Mesendoderm (in vitro differentiated cells): ENCODE results near the gene SSUH2. TPM values are rescaled to one million over a fixed set of nuclear protein-coding genes. Genes with fewer than 3 reads are reported as not detected.
A peak's percentile ranks its signal among the peaks of the same experiment; 100 is the strongest.
"Not testable (repeated sequence)": the region's sequence is repeated elsewhere in the genome, so short reads cannot be mapped to it uniquely, and the experiment has no call there.

Experiments used
- DNase-seq: peaks from one replicate; pipeline ENCODE4 v3.0.0; 2013
- H2AK5ac ChIP-seq: 2 replicates; pipeline ENCODE4 v1.6.1; 2013; ENCODE audit warnings: low read length, inconsistent platforms
- H2BK120ac ChIP-seq: 2 replicates; pipeline ENCODE4 v1.6.1; 2013; ENCODE audit warnings: low read depth, mild to moderate bottlenecking, low read length, moderate library complexity, mixed read lengths
- H2BK15ac ChIP-seq: replicated peaks from 2 replicates; pipeline ENCODE4 v1.6.1; 2013; ENCODE audit warnings: low read depth, mild to moderate bottlenecking, moderate library complexity
- H2BK5ac ChIP-seq: 2 replicates; pipeline ENCODE4 v1.6.1; 2013; ENCODE audit warnings: low read length, inconsistent platforms
- H3K18ac ChIP-seq: 2 replicates; pipeline ENCODE4 v1.6.1; 2013; ENCODE audit warnings: mild to moderate bottlenecking, low read length, mixed read lengths
- H3K23ac ChIP-seq: one replicate; pipeline ENCODE4 v1.6.1; 2013; ENCODE audit warnings: low read length
- H3K27ac ChIP-seq: 2 replicates; pipeline ENCODE4 v1.5.1; 2013; ENCODE audit warnings: low read depth, mild to moderate bottlenecking, inconsistent platforms, low read length, moderate library complexity
- H3K27me3 ChIP-seq: 2 replicates; pipeline ENCODE4 v1.6.1; 2013; ENCODE audit warnings: low read length, control low read depth, mild to moderate bottlenecking, inconsistent platforms; ENCODE audit not compliant: insufficient read depth, poor library complexity
- H3K36me3 ChIP-seq: 2 replicates; pipeline ENCODE4 v1.6.1; 2013; ENCODE audit warnings: low read length, inconsistent platforms; ENCODE audit not compliant: control insufficient read depth, insufficient read depth
- H3K4ac ChIP-seq: one replicate; pipeline ENCODE4 v1.6.1; 2013; ENCODE audit warnings: low read depth, mild to moderate bottlenecking, low read length, moderate library complexity
- H3K4me1 ChIP-seq: 2 replicates; pipeline ENCODE4 v1.6.1; 2013; ENCODE audit warnings: low read depth, low read length, inconsistent platforms; ENCODE audit not compliant: control insufficient read depth
- H3K4me2 ChIP-seq: 2 replicates; pipeline ENCODE4 v1.6.1; 2013; ENCODE audit warnings: low read length
- H3K4me3 ChIP-seq: 2 replicates; pipeline ENCODE4 v1.5.1; 2013; ENCODE audit warnings: mild to moderate bottlenecking, low read length
- H3K56ac ChIP-seq: one replicate; pipeline ENCODE4 v1.6.1; 2013; ENCODE audit warnings: low read length
- H3K79me1 ChIP-seq: 2 replicates; pipeline ENCODE4 v1.6.1; 2013; ENCODE audit warnings: low read length, inconsistent platforms
- H3K79me2 ChIP-seq: 2 replicates; pipeline ENCODE4 v1.6.1; 2013; ENCODE audit warnings: mild to moderate bottlenecking, low read length; ENCODE audit not compliant: control insufficient read depth, insufficient read depth
- H3K9ac ChIP-seq: 2 replicates; pipeline ENCODE4 v1.6.1; 2013; ENCODE audit warnings: low read length, inconsistent platforms
- H4K5ac ChIP-seq: one replicate; pipeline ENCODE4 v1.6.1; 2013; ENCODE audit warnings: low read length
- H4K8ac ChIP-seq: one replicate; pipeline ENCODE4 v1.6.1; 2013; ENCODE audit warnings: low read depth, mild to moderate bottlenecking, control low read depth, low read length, moderate library complexity
- WGBS: extraction: QIAGEN DNeasy Blood & Tissue Kit; methylation state at CpG from one replicate; pipeline ENCODE4 v1.1.7; 2013; ENCODE audit warnings: low lambda C conversion rate, missing lambda C conversion rate; ENCODE audit not compliant: insufficient coverage; ENCODE audit errors: extremely low coverage; 5-methylcytosine and 5-hydroxymethylcytosine counted together
- polyA plus RNA-seq, 2 experiments: library from polyadenylated mRNA; stranded (reverse); fragments of 200-250 nt; gene quantifications; one replicate each; pipeline ENCODE4 v1.2.3, GENCODE V29; 2013

SSUH2 gene
- 0.25 TPM for polyA plus RNA-seq (2013, experiment 1 of 2)
- polyA plus RNA-seq (2013, experiment 2 of 2), result 0.25 TPM

GRCh38 chr3:8644748-8645390, at the start of gene SSUH2:
Gene SSUH2, minus strand, starts transcription at chr3:8644798. Its CDS starts 40 bp downstream, at chr3:8644758.
- WGBS, result no CpG with 5 or more reads among the region's 8 CpGs
- DNase-seq, result no peak
- Histone ChIP-seq H3K4me1 (no peaks in the 10 kb centered on the region), H2BK120ac (no peak within 1 kb of the TSS), H3K4me3 (no peak within 1 kb of the TSS), H3K23ac (no peak within 1 kb of the TSS), H3K36me3 (no peaks in the 10 kb centered on the region), H3K4me2 (no peak within 1 kb of the TSS), H4K5ac (no peak within 1 kb of the TSS), H2BK5ac (no peak within 1 kb of the TSS), H2BK15ac (no peak within 1 kb of the TSS), H3K27me3 (no peaks in the 10 kb centered on the region), H3K9ac (no peak within 1 kb of the TSS), H3K79me2 (no peaks in the 10 kb centered on the region), H3K56ac (no peak within 1 kb of the TSS), H3K79me1 (no peaks in the 10 kb centered on the region), H3K18ac (no peak within 1 kb of the TSS), H4K8ac (no peak within 1 kb of the TSS), H3K4ac (no peak within 1 kb of the TSS), H3K27ac (no peak within 1 kb of the TSS), H2AK5ac (no peak within 1 kb of the TSS)

- H3K4me1 ChIP-seq, H3K56ac ChIP-seq, H3K27me3 ChIP-seq, H2BK15ac ChIP-seq, H2AK5ac ChIP-seq, H3K4me2 ChIP-seq, DNase-seq, H3K79me1 ChIP-seq, H3K36me3 ChIP-seq, H3K79me2 ChIP-seq, H3K4me3 ChIP-seq, H3K4ac ChIP-seq, H4K5ac ChIP-seq, H3K23ac ChIP-seq, H3K18ac ChIP-seq, H3K27ac ChIP-seq, H3K9ac ChIP-seq, H2BK120ac ChIP-seq, H4K8ac ChIP-seq, H2BK5ac ChIP-seq: not testable (repeated sequence)
- no CpG with 5 or more reads among the region's 9 CpGs for WGBS
These were observed 46.7 kb upstream of the SSUH2 start for GRCh38 chr3:8691295-8691694.

- not testable (repeated sequence) for H3K4ac ChIP-seq, H2AK5ac ChIP-seq, DNase-seq, H3K4me1 ChIP-seq, H3K56ac ChIP-seq, H3K79me2 ChIP-seq, H3K27me3 ChIP-seq, H4K5ac ChIP-seq, H2BK5ac ChIP-seq, H2BK120ac ChIP-seq, H3K4me2 ChIP-seq, H3K27ac ChIP-seq, H3K4me3 ChIP-seq, H3K36me3 ChIP-seq, H3K9ac ChIP-seq, H2BK15ac ChIP-seq, H3K79me1 ChIP-seq, H3K23ac ChIP-seq, H4K8ac ChIP-seq, H3K18ac ChIP-seq
- WGBS, result no CpG with 5 or more reads among the region's 6 CpGs
These were observed 40.4 kb upstream of the SSUH2 start for GRCh38 chr3:8684992-8685391.

GRCh38 chr3:8682850-8683574, 38.4 kb upstream of the SSUH2 start:
- H3K4ac ChIP-seq, H3K79me1 ChIP-seq, H3K4me2 ChIP-seq, H4K5ac ChIP-seq, H3K9ac ChIP-seq, H3K18ac ChIP-seq, H2BK120ac ChIP-seq, H3K56ac ChIP-seq, H4K8ac ChIP-seq, H3K27ac ChIP-seq, H3K23ac ChIP-seq, H2BK5ac ChIP-seq, H2BK15ac ChIP-seq, H3K79me2 ChIP-seq, H3K27me3 ChIP-seq, H2AK5ac ChIP-seq, H3K36me3 ChIP-seq, H3K4me3 ChIP-seq, H3K4me1 ChIP-seq: not testable (repeated sequence)
- no CpG with 5 or more reads among the region's 19 CpGs for WGBS
- DNase-seq, result peak; percentile 49

- H3K27ac ChIP-seq, result not testable (repeated sequence)
These were observed 37.4 kb upstream of the SSUH2 start for GRCh38 chr3:8681881-8682538.

More at GRCh38 chr3:8681881-8682538, 37.4 kb upstream of the SSUH2 start:
- not testable (repeated sequence) for H2BK15ac ChIP-seq, H4K8ac ChIP-seq, H2AK5ac ChIP-seq, H3K4me1 ChIP-seq, H4K5ac ChIP-seq, H2BK120ac ChIP-seq, H3K9ac ChIP-seq, H3K4me2 ChIP-seq, H3K27me3 ChIP-seq, H3K4ac ChIP-seq, H3K23ac ChIP-seq, H3K4me3 ChIP-seq, H3K79me1 ChIP-seq, H3K36me3 ChIP-seq, H3K18ac ChIP-seq, H3K79me2 ChIP-seq, H2BK5ac ChIP-seq
- peak overlapping the region; percentile 34 for H3K56ac ChIP-seq
- no CpG with 5 or more reads among the region's 9 CpGs for WGBS
- peak; percentile 87 for DNase-seq
